Prostate gland (tissue), 2 donors: ENCODE measurements around the gene ZSCAN16.

ENCODE experiments used
- CTCF ChIP-seq, 4 experiments: fragments of 200-600 bp in 2 of 4; fragments of 450-650 bp in 2 of 4; sonication (generic) in 2 of 4; IDR thresholded peaks; 1 replicate in 3 of 4; 2 replicates in 1 of 4; pipeline ENCODE4 v1.5.1; 2016 to 2019; ENCODE audit warnings: antibody characterized with exemption in 4 of 4, mild to moderate bottlenecking in 2 of 4, moderate library complexity in 2 of 4
- POLR2A ChIP-seq: fragments of 450-650 bp; IDR thresholded peaks from one replicate; pipeline ENCODE4 v1.6.1; 2016; ENCODE audit warnings: antibody characterized with exemption, mild to moderate bottlenecking

GRCh38 chr6:28124971-28125353 is 553 bp downstream of the ZSCAN16 start:
- TF ChIP-seq CTCF (IDR thresholded peaks at IDR 0.05) (no peak), POLR2A (no peak)
